Left ventricle myocardium inferior (tissue), 1 donor: Measurements from ENCODE around the gene DLX4. TPM values are rescaled to one million over a fixed set of nuclear protein-coding genes. Genes with fewer than 3 reads are reported as not detected.

ENCODE experiments used
- DNase-seq: peaks from one replicate; pipeline ENCODE4 v3.0.0-alpha.2; 2020
- H3K27ac ChIP-seq: fragments of 200-600 bp; replicated peaks from 2 replicates; pipeline ENCODE4 v1.8.0; 2021
- H3K27me3 ChIP-seq: fragments of 200-600 bp; 2 replicates; pipeline ENCODE4 v1.8.0; 2021; ENCODE audit warnings: low read depth
- H3K36me3 ChIP-seq: fragments of 200-600 bp; 2 replicates; pipeline ENCODE4 v1.8.0; 2021
- H3K4me1 ChIP-seq: fragments of 200-600 bp; 2 replicates; pipeline ENCODE4 v1.8.0; 2021
- H3K4me3 ChIP-seq: fragments of 200-600 bp; 2 replicates; pipeline ENCODE4 v1.8.0; 2021; ENCODE audit warnings: mild to moderate bottlenecking, moderate library complexity
- H3K9me3 ChIP-seq: fragments of 200-600 bp; replicated peaks from 2 replicates; pipeline ENCODE4 v1.8.0; 2021
- intact Hi-C: fragments of 100-400 bp; cut with micrococcal nuclease; formaldehyde crosslinking; loops from one replicate; pipeline ENCODE4 v1.11.0; 2022
- total RNA-seq: library from RNA; stranded (reverse); fragmentation: NEBNext Ultra II Directional; extraction: Animal tissue kit (Norgen Biotek cat#: 25700); gene quantifications from one replicate; pipeline ENCODE4 v1.2.1, GENCODE V29; 2021
- TF ChIP-seq, protein P1 (sequence below): fragments of 200-600 bp; IDR thresholded peaks from 2 replicates; pipeline ENCODE4 v1.8.0; 2021; ENCODE audit warnings: antibody characterized with exemption, mild to moderate bottlenecking, borderline replicate concordance
- donor health status: DM: no; HTN: yes; CAD: no; lungs with severe emphysema.

DLX4 gene
- total RNA-seq, 1 donor from 2014 or later, result not detected

DNA sequence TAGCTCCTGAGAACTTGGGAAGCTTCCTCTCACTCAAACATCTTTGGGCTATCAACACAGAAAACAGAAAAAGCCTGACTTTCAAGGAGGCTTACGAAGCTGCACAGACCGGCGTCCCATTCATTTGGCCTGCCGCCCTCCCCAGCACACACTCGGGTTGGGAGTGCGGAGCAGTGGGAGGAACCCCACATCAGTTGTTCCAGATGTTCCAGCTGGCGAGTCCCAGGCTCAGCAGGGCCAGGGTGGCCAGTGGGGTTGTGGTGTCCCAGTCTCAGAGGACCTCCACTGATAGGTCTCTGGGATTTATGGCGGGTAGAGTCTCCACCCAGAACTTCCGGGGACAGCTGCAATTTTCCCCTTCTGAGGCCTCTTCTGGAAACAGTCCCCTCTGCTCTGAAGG is 43.1 kb upstream of the DLX4 start:
- Histone ChIP-seq H3K4me3 (no peak overlapping the region), H3K36me3 (no peaks in the 10 kb centered on the region), H3K27me3 (peaks cover 91% of the 10 kb centered on the region), H3K27ac (no peak overlapping the region), H3K4me1 (peaks cover 9% of the 10 kb centered on the region), H3K9me3 (no peaks in the 10 kb centered on the region)
- TF ChIP-seq, protein P1, sequence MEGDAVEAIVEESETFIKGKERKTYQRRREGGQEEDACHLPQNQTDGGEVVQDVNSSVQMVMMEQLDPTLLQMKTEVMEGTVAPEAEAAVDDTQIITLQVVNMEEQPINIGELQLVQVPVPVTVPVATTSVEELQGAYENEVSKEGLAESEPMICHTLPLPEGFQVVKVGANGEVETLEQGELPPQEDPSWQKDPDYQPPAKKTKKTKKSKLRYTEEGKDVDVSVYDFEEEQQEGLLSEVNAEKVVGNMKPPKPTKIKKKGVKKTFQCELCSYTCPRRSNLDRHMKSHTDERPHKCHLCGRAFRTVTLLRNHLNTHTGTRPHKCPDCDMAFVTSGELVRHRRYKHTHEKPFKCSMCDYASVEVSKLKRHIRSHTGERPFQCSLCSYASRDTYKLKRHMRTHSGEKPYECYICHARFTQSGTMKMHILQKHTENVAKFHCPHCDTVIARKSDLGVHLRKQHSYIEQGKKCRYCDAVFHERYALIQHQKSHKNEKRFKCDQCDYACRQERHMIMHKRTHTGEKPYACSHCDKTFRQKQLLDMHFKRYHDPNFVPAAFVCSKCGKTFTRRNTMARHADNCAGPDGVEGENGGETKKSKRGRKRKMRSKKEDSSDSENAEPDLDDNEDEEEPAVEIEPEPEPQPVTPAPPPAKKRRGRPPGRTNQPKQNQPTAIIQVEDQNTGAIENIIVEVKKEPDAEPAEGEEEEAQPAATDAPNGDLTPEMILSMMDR, result no peak
- intact Hi-C loops, result no loop called here
- DNase-seq, result peak; percentile 60

DNA sequence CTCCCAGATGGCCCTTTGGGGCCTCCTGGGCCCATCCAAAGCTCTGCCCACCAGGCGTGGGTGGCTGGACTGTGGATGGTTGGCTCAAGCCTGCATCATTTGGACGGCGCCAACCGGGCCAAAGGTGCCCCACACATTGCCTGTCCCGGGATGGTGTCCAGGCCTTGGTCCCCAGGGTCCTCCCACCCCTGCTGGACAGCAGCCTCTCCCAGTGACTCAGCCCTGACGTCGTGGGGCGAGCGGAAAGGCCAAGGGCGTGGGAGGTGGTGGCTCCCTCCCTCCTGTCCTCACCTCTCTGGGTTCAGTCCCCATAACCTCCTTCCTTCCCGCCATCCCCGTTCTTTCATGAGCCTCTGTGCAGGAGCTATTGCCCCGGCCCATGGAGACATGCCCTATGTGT is 42.1 kb upstream of the DLX4 start:
- no peaks in the 10 kb centered on the region for H3K36me3 ChIP-seq
- intact Hi-C loops, result no loop called here
- TF ChIP-seq, protein P1, result no peak

DNA sequence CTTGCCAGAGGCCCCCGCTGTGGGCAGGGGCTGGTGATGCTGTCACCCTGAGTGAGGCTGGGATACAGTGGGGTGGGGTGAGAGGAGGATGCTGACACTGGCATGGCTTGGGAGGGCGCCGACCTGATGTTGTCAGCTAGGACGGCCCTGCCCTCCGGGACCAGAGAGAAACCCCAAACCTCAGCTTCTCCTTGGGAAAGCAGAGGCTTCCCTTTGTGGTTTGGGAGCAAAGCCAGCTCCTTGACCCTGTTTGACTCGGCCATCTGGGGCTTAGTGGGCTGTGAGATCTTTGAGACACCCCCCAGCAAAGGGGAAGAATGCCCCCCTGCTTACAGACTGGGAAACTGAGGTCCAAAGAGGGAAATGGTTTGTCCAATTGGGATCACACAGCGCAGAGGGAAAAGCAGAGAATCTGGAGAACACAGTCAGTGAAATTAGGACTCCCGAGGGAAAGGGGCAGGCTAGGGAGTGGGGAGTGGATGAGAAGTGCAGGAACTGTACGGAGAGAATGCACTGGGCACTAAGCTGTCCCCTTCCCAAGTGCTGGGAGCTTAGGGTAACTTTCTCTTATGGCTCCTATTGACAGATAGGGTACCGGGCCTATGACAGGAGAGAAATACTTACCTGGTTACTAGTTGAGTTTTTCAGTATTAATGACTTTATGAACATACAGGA is 40.7 kb upstream of the DLX4 start:
- H3K27me3 ChIP-seq, result peaks cover 97% of the 10 kb centered on the region
- H3K9me3 ChIP-seq, result no peaks in the 10 kb centered on the region
- no peaks in the 10 kb centered on the region for H3K36me3 ChIP-seq
- DNase-seq, result no peak
- TF ChIP-seq, protein P1, result no peak
- no peak overlapping the region for H3K27ac ChIP-seq
- intact Hi-C loops, result no loop called here
- peaks cover 9% of the 10 kb centered on the region for H3K4me1 ChIP-seq
- H3K4me3 ChIP-seq, result no peak overlapping the region

More for the DNA sequence above, 42.1 kb upstream of the DLX4 start:
- Histone ChIP-seq H3K27me3 (peaks cover 97% of the 10 kb centered on the region), H3K9me3 (no peaks in the 10 kb centered on the region), H3K4me1 (peaks cover 9% of the 10 kb centered on the region), H3K27ac (no peak overlapping the region), H3K4me3 (no peak overlapping the region)
- DNase-seq, result peak; percentile 76

DNA sequence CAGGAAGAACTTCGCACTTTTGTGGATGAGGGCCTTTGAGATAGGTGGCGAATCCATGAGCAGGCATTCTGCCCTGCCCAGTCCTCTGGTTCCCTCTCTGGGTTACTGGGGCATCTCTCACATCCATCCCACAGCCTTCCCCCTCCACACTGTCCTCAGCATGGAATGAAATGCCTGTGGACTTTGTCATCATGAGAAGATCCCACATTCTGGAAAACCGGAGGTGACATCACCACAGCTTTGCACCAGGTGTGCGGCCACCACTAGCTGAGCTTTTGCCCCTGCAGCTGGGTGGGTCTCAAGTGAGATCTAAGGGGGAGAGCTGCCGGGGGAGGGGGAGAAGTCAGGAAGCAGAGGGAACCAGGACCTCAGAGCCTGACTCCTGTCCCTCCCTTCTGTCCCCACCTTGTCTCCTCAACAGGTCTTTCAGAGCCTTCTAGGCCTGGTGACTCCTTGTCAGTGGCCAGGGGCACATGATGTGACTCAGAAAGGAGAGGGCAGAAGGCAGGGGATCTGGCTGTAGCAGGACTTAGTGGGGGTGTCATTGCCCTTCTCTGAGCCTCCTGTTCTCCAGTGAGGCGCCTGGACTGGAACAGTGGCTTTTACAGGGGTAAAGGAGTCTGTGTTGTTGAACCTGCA is 40.0 kb upstream of the DLX4 start:
- H3K27me3 ChIP-seq, result peaks cover 94% of the 10 kb centered on the region
- H3K27ac ChIP-seq, result no peak overlapping the region
- DNase-seq, result no peak
- intact Hi-C loops, result no loop called here
- H3K4me1 ChIP-seq, result peaks cover 9% of the 10 kb centered on the region
- no peaks in the 10 kb centered on the region for H3K9me3 ChIP-seq
- H3K4me3 ChIP-seq, result no peak overlapping the region
- TF ChIP-seq, protein P1, result no peak
- no peaks in the 10 kb centered on the region for H3K36me3 ChIP-seq

DNA sequence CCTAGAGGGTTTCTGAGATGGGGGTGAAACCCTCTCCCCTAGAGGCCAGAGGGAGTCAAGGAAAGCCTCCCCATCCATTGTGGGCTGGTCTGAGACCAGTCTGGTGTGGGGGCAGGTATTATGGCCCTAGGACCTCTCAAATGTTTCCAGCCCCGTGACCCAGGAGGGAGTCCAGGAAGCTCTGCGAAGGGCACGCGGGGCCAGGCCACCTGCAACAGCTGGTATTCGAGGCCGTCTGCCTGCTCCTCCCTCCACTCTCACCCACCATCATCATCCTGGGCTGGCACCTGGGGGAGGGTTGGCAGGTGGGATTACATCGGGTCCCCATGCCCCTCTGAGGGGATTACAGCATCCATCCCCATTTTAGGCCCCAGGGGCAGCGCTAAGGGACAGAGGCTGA is 38.1 kb upstream of the DLX4 start:
- no peaks in the 10 kb centered on the region for H3K9me3 ChIP-seq
- TF ChIP-seq, protein P1, result no peak
- no peaks in the 10 kb centered on the region for H3K36me3 ChIP-seq
- no peak overlapping the region for H3K4me3 ChIP-seq
- no peak for DNase-seq
- intact Hi-C loops, result no loop called here
- H3K27me3 ChIP-seq, result peaks cover 98% of the 10 kb centered on the region
- no peak overlapping the region for H3K27ac ChIP-seq
- peaks cover 9% of the 10 kb centered on the region for H3K4me1 ChIP-seq
